Activated naive CD4-positive, alpha-beta T cell treated with anti-CD3 and anti-CD28 coated beads, Interleukin-2, amount 50 U/mL, for 16 hours (primary cell): ENCODE data around the gene IL6ST.
A peak's percentile ranks its signal among the peaks of the same experiment; 100 is the strongest.
"Not testable (repeated sequence)": the region's sequence is repeated elsewhere in the genome, so short reads cannot be mapped to it uniquely, and the experiment has no call there.

Source experiments
- DNase-seq: peaks from one replicate; pipeline ENCODE4 v3.0.0-alpha.2; 2020

The IL6ST gene

DNA sequence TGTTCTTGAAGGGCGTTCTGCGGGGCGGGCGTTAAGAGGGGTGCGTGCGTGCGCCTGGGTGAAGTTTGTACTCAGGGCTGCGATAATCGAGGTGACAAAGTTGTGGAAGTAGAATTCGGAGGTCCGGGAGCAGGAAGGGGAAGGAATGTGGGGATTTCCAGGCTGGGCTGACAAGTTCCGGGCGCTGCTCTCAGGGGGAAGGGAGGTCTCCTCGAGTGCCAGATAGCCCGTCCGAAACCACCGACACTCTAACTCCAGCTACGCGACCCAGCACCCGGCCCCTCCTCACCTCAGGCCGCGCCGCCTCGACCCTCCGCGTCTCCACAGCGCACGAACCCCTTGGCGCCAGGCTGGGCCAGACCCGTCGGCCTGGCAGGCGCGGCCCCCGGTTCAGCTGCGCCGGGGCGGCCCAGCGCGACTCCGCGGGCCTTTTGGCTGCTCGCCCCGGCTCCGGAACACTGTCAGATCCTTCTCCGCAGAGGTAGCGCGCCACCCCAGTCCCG, at the start of gene IL6ST:
IL6ST (minus strand) TSS at position 469 of the 503 bp plus-strand sequence. CDS start 18,685 bp downstream, outside the sequence.
- peak; percentile 57 for DNase-seq

- DNase-seq, result no peak
Measured at GRCh38 chr5:56039985-56040384, 45.2 kb upstream of the IL6ST start.

- not testable (repeated sequence) for DNase-seq
Measured at GRCh38 chr5:56038206-56038605, 43.4 kb upstream of the IL6ST start.

- DNase-seq, result no peak
Measured at GRCh38 chr5:56037531-56038010, 42.8 kb upstream of the IL6ST start.

GRCh38 chr5:56035394-56035793, 40.6 kb upstream of the IL6ST start:
- DNase-seq, result not testable (repeated sequence)

GRCh38 chr5:56029871-56030630, 35.3 kb upstream of the IL6ST start:
- DNase-seq, result not testable (repeated sequence)

DNA sequence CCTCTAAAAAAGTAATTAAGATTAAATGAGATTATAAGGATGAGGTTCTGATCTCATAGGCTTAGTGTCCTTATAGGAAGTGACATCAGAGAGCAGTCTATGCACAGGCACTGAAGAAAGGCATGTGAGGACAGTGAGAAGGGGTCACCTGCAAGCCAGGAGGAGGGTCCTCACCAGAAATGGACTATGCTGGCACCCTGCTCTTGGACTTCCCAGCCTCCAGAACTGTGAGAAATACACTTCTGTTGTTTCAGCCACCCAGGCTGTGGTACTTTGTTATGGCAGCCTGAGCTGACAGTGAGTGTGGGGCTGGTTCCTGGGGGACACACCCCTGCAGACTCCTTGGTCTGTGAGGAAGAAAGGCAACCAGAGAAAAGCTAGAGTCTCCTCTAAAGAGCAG, 34.7 kb upstream of the IL6ST start:
- no peak for DNase-seq

GRCh38 chr5:56028708-56029107, 33.9 kb upstream of the IL6ST start:
- no peak for DNase-seq

GRCh38 chr5:56026863-56027300, 32.1 kb upstream of the IL6ST start:
- DNase-seq, result no peak

GRCh38 chr5:56025151-56025885, 30.6 kb upstream of the IL6ST start:
- no peak for DNase-seq

GRCh38 chr5:56024810-56025150, 30.0 kb upstream of the IL6ST start:
- no peak for DNase-seq

DNA sequence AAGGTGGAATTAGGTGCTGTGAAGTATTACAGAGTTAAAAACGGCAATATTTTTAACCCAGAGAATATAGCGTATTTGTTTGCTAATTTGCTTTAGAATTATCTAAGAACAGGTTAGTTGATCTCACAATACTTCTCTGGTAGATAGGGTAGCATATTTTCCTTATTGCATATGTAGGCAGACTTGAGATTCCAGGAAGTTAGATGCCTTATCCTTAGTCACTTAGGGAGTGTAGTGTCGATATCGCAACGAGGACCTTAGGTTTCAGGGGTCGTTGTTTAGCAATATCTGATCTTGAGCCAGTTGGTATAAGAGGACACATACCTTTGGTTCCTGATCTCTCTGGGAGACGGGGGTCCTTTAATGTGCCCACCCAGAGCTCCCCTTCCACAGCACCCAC, 28.5 kb upstream of the IL6ST start:
- DNase-seq, result no peak

DNA sequence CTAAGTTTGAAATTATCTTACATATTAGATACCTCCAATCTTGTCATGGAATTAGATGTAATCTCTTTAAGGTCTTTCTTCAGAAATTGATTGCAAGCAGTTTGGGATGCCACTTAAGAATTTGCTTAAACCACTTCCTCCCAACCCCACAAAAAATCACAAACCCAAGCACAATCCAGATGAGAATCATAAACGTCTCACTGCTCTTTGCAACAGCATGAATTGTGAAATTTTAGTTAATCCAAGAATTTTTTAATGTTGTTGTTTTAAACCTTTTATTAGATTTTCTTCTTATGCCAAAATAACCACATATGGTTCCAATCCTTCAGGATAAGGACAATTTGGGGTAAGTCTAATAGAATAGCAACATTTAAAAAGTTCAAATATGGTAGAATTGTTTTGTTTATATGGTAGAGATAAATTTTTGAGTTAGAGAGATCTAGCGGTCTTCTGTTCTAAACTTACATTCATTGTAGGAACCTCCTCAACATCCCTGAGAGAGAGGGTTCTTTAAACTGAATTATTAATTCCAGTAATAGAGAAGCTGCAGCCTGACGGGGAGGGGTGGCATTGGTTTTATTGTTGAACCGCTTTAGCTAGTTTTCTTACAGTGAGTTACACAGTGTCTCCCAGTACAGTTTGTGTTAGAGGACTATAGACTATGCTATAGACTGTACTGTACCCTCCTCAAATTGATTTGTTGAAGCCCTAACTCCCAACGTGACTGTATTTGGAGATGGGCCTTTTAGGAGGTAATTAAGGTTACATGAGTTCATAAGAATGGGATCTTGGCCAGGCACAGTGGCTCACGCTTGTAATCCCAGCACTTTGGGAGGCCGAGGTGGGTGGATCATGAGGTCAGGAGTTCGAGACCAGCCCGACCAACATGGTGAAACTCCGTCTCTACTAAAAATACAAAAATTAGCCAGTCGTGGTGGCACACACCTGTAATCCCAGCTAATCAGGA, 24.8 kb upstream of the IL6ST start:
- DNase-seq, result no peak

DNA sequence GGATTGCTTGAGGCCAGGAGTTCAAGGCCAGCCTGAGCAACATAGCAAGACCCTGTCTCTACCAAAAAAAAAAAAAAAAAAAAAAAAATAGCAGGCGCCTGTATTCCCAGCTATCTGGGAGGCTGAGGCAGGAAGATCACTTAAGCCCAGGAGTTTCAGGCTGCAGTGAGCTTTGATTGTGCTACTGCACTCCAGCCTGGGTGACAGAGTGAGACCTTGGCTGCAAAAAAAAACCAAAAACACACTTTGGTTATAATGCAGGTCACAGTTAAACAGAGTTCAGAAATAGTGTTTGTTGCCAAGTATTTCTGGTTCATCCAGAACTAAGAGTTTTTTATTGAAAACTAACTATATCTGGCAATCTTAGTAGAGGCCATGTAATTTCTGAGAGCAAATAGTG, 24.1 kb upstream of the IL6ST start:
- no peak for DNase-seq

GRCh38 chr5:56014701-56015100, 19.9 kb upstream of the IL6ST start:
- not testable (repeated sequence) for DNase-seq

DNA sequence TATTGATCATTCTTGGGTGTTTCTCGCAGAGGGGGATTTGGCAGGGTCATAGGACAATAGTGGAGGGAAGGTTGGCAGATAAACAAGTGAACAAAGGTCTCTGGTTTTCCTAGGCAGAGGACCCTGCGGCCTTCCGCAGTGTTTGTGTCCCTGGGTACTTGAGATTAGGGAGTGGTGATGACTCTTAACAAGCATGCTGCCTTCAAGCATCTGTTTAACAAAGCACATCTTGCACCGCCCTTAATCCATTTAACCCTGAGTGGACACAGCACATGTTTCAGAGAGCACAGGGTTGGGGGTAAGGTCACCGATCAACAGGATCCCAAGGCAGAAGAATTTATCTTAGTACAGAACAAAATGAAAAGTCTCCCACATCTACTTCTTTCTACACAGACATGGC, 19.2 kb upstream of the IL6ST start:
- not testable (repeated sequence) for DNase-seq

- DNase-seq, result peak; percentile 29
Measured at GRCh38 chr5:56012281-56012963, 17.7 kb upstream of the IL6ST start.

DNA sequence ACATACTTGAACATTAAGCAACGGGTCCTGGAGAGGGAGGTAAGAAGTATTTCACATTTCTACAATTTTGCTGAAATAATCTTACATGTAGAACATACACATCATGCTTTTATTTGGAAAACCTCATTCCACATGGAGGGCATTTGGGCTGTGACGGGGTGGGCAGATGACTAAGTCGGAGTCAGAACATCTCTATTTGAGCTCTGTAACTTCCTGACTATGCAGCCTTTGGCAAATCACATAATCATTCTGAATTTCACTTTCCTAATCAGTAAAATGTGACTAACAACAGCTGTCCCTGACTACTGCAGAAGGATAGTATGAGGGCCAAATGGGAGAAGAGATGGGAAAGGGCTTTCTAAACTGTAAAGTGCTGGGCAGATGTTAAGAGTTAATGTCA, 17.1 kb upstream of the IL6ST start:
- DNase-seq, result peak; percentile 40

DNA sequence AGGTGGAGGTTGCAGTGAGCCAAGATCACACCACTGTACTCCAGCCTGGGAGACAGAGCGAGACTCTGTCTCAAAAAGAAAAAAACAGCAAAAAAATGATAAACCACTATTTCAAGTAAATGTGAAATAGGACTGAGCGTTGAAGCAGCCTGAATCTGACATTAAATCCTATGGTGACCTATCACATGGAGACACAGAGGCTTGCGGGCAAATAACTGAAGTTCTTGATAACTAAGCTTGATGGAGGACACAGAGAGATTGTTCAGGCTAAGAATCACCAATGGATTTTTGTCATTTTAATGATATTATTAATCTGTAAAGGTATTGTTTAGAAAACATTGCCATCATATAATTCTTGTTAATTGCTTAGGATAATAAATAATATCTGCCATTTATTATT, 15.7 kb upstream of the IL6ST start:
- DNase-seq, result no peak

- no peak for DNase-seq
Measured at GRCh38 chr5:56006600-56006999, 11.8 kb upstream of the IL6ST start.

DNA sequence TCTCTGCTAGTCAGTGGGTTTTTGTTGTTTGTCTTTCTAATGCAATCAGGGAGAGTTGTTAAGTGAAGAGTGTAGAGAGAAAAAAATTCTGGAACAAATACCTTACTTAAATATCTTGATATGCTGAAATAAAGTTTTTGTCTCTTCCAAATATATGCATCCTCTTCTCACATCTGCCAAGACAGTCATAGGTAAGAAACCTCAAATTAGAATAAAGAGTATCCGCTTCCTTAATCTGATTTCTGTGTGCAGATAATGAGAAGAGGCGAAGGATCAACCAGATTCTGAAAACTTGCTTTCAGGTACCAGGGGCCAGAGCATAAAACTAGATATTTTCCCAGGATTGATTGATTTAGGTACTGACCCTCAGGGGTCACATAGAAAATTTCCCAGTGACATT, 11.3 kb upstream of the IL6ST start:
- DNase-seq, result no peak

GRCh38 chr5:56004874-56005273, 10.1 kb upstream of the IL6ST start:
- no peak for DNase-seq
